Gastrocnemius medialis (tissue), 4 donors: ENCODE measurements around the gene HPCAL1. TPM values are rescaled to one million over a fixed set of nuclear protein-coding genes. Genes with fewer than 3 reads are reported as not detected.

ENCODE experiments used
- ATAC-seq, 2 donors: fragments of 150-250 bp; one replicate each; pipeline ENCODE4 v1.9.1; 2016
- DNase-seq, 2 donors: peaks; one replicate each; pipeline ENCODE4 v3.0.0-alpha.2; 2019
- H3K27ac ChIP-seq, 4 donors: fragments of 200-600 bp; sonication (generic); 1 replicate in 1 of 4; 2 replicates in 3 of 4; pipeline ENCODE4 v1.5.1; 2016 to 2018; ENCODE audit warnings: mild to moderate bottlenecking in 2 of 4, moderate library complexity in 1 of 4
- H3K27me3 ChIP-seq, 3 donors: fragments of 200-600 bp; sonication (generic) in 2 of 3; 1 replicate in 1 of 3; 2 replicates in 2 of 3; pipeline versions ENCODE4 v1.5.1 to v1.6.0; 2016 to 2019; ENCODE audit warnings: mild to moderate bottlenecking in 1 of 3, moderate library complexity in 1 of 3
- H3K36me3 ChIP-seq, 2 donors: fragments of 200-600 bp; sonication (generic) in 1 of 2; one replicate each; pipeline ENCODE4 v1.5.1; 2017 to 2018
- H3K4me1 ChIP-seq, 2 donors: fragments of 200-600 bp; sonication (generic) in 1 of 2; one replicate each; pipeline ENCODE4 v1.5.1; 2016 to 2017; ENCODE audit warnings: mild to moderate bottlenecking in 2 of 2
- H3K4me3 ChIP-seq, 4 donors: fragments of 200-600 bp; sonication (generic) in 3 of 4; 1 replicate in 1 of 4; 2 replicates in 3 of 4; pipeline ENCODE4 v1.5.1; 2016 to 2019; ENCODE audit warnings: mild to moderate bottlenecking in 2 of 4
- H3K9me3 ChIP-seq, 3 donors: fragments of 200-600 bp; sonication (generic) in 2 of 3; 1 replicate in 1 of 3; 2 replicates in 2 of 3; pipeline ENCODE4 v1.5.1; 2016 to 2019
- POLR2A ChIP-seq, 2 donors: fragments of 450-650 bp; IDR thresholded peaks; one replicate each; pipeline ENCODE4 v1.6.1; 2017; ENCODE audit warnings: antibody characterized with exemption in 2 of 2, mild to moderate bottlenecking in 2 of 2, moderate library complexity in 2 of 2
- in situ Hi-C, 4 donors: fragments of 200-750 bp; cut with MboI; loops; one replicate each; pipeline versions ENCODE4 v1.15.0 to v1.8.0; 2017; ENCODE audit warnings: low sequenced_read_pairs in 4 of 4
- intact Hi-C: fragments of 100-400 bp; cut with DNase I; formaldehyde crosslinking; loops from one replicate; pipeline ENCODE4 v1.15.1; 2023; ENCODE audit warnings: low total_unique reads
- total RNA-seq, 4 donors: library from RNA; depleted of rRNA; stranded (reverse); fragments of >200 nt; gene quantifications; one replicate each; pipeline versions ENCODE4 v1.1.0 to v1.2.3, GENCODE V29; 2016
- TF ChIP-seq, protein P1 (sequence below), 5 experiments: fragments of 450-650 bp in 3 of 5; fragments of 200-600 bp in 2 of 5; sonication (generic) in 2 of 5; IDR thresholded peaks in 4 of 5; conservative IDR thresholded peaks in 1 of 5; 1 replicate in 4 of 5; 2 replicates in 1 of 5; pipeline ENCODE4 v1.5.1; 2016 to 2019; ENCODE audit warnings: antibody characterized with exemption in 5 of 5, mild to moderate bottlenecking in 3 of 5, moderate library complexity in 3 of 5

The HPCAL1 gene
- total RNA-seq, 4 donors from 2014 or later: 29.0 to 45.5 (median 34.5) TPM

DNA sequence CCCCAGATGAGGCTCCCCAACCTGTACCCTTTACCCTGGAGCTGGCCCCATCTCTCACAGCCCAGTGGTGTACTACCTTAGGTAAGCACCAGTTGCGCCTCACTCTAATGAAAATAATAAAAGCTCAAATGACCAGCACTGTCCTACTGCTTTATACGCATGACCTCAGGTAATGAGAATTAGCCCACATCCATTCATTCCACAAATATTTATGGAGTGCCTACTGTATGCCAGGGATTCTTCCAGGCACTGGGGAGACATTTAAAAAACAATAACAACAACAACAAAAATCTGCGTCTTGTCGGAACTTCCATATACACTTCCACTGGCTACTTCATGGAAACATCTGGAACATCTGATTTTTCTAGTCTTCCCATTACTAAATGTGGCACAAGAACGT, 20.8 kb downstream of the HPCAL1 start:
- DNase-seq (no peak), ATAC-seq (no peak)
- Histone ChIP-seq H3K27me3 (no peaks in the 10 kb centered on the region), H3K36me3 (no peaks in the 10 kb centered on the region), H3K9me3 (no peaks in the 10 kb centered on the region), H3K27ac (no peak overlapping the region), H3K4me1 (peaks cover 5 to 12% of the 10 kb centered on the region in 2 donors), H3K4me3 (no peak overlapping the region)
- in situ Hi-C loops: no loop called here
- intact Hi-C loops: no loop called here
- TF ChIP-seq, protein P1, sequence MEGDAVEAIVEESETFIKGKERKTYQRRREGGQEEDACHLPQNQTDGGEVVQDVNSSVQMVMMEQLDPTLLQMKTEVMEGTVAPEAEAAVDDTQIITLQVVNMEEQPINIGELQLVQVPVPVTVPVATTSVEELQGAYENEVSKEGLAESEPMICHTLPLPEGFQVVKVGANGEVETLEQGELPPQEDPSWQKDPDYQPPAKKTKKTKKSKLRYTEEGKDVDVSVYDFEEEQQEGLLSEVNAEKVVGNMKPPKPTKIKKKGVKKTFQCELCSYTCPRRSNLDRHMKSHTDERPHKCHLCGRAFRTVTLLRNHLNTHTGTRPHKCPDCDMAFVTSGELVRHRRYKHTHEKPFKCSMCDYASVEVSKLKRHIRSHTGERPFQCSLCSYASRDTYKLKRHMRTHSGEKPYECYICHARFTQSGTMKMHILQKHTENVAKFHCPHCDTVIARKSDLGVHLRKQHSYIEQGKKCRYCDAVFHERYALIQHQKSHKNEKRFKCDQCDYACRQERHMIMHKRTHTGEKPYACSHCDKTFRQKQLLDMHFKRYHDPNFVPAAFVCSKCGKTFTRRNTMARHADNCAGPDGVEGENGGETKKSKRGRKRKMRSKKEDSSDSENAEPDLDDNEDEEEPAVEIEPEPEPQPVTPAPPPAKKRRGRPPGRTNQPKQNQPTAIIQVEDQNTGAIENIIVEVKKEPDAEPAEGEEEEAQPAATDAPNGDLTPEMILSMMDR (IDR thresholded peaks at IDR 0.05 in 4 of 5, conservative IDR thresholded peaks at IDR 0.05 in 1 of 5): no peak
- no peak for TF ChIP-seq POLR2A (IDR thresholded peaks at IDR 0.05)

DNA sequence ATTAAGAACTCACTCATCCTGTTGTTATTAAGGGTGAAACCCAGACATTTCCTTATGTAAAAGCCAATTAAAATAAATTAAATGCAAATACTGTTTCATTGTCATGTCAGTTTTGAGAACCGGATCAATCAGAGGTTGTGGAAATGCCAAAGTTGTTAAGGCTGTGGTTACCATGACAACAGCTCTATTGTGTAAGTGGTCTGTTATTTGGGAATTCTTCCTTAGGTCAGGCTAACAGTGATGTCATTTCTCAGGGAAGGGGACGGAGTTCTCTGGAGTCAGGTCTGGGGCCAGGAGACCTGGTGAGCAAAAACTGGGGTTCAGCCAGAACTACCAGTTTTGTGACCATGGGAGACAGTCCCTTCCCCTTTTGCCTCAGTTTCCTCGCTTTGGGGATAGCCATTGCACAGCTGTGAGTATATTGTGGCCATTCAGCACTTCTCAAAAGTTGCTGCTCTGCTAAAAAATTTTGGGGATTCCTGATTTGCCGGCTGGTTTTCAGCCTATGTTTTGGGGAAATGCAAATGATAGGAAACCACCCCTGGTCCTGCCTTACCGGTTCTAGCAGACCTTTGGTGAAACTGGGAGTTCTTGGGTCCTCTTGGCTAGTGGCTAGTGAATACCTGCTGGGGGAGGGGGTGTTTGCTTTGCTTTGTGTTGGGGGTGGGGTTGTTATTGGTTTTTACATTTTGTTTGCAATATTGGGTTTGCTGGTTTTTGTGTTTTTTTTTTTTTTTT, 21.6 kb downstream of the HPCAL1 start:
- H3K9me3 ChIP-seq: no peaks in the 10 kb centered on the region
- H3K36me3 ChIP-seq: no peaks in the 10 kb centered on the region
- DNase-seq (no peak), ATAC-seq (no peak)
- in situ Hi-C loops: no loop called here
- intact Hi-C loops: no loop called here
- H3K4me3 ChIP-seq: no peak overlapping the region
- H3K27ac ChIP-seq: no peak overlapping the region
- H3K27me3 ChIP-seq: no peaks in the 10 kb centered on the region
- TF ChIP-seq, protein P1 (IDR thresholded peaks at IDR 0.05 in 4 of 5, conservative IDR thresholded peaks at IDR 0.05 in 1 of 5): no peak
- no peak for TF ChIP-seq POLR2A (IDR thresholded peaks at IDR 0.05)
- peaks cover 5 to 12% of the 10 kb centered on the region in 2 donors for H3K4me1 ChIP-seq

- H3K36me3 ChIP-seq: no peaks in the 10 kb centered on the region
- H3K4me1 ChIP-seq: peaks cover 6 to 14% of the 10 kb centered on the region in 2 donors
- in situ Hi-C loops: no loop called here
- intact Hi-C loops: no loop called here
- DNase-seq (no peak), ATAC-seq (no peak)
- TF ChIP-seq POLR2A (IDR thresholded peaks at IDR 0.05): no peak
- TF ChIP-seq, protein P1 (IDR thresholded peaks at IDR 0.05 in 4 of 5, conservative IDR thresholded peaks at IDR 0.05 in 1 of 5): no peak
- H3K27ac ChIP-seq: no peak overlapping the region
- no peaks in the 10 kb centered on the region for H3K9me3 ChIP-seq
- no peaks in the 10 kb centered on the region for H3K27me3 ChIP-seq
- H3K4me3 ChIP-seq: no peak overlapping the region
These were observed 22.8 kb downstream of the HPCAL1 start for GRCh38 chr2:10325278-10326145.

GRCh38 chr2:10326151-10326616, 23.5 kb downstream of the HPCAL1 start:
- Histone ChIP-seq H3K27ac (no peak overlapping the region), H3K9me3 (no peaks in the 10 kb centered on the region), H3K27me3 (no peaks in the 10 kb centered on the region), H3K4me1 (peaks cover 8 to 20% of the 10 kb centered on the region in 2 donors), H3K4me3 (no peak overlapping the region), H3K36me3 (no peaks in the 10 kb centered on the region)
- no peak for DNase-seq
- intact Hi-C loops: no loop called here
- ATAC-seq: no peak
- in situ Hi-C loops: no loop called here
- TF ChIP-seq POLR2A (IDR thresholded peaks at IDR 0.05): no peak
- TF ChIP-seq, protein P1 (IDR thresholded peaks at IDR 0.05 in 4 of 5, conservative IDR thresholded peaks at IDR 0.05 in 1 of 5): no peak
